ENCODE results near the gene AP3S2. TPM values are rescaled to one million over a fixed set of nuclear protein-coding genes. Genes with fewer than 3 reads are reported as not detected.

AP3S2 gene
- total RNA-seq, 4 donors from 2014 or later = 18.2 to 49.0 (median 30.3) TPM

DNA sequence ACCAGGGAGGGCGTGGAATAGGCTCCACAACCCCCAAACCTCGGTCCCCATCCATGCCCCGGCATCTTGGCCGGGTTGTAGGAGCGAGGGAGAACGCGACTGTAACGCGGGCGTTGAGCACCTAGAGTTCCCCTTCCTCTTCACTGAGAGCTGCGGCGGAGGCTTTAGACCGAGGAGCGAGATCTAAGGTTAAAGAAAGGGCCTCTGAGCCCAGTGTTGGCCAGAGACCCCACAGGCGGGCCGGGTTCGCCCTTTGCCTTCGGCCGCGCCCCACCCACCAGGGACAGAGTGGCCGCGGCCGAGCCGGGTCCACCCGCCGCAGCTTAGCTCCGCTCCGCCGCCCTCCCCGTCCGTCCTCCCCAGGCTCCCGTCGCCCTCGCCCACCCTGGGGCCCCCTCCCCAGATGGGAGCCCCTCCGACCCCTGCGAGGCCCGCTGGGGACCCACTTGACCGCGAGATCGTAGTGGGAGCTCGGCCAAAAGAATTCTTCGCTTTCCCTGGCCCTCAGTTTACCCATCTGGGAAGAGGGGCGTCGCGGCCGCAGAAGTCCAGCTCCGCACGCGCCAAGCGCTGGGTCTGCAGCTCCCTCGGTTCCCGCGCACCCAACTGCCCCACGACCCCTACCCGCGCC, 79.6 kb downstream of the AP3S2 start:
- 8 to 28% methylated on average over 12 of the region's 56 CpGs for WGBS, 2 donors
- intact Hi-C loops (cut with DNase I) = no loop called here
- no peak for TF ChIP-seq CTCF (IDR thresholded peaks at IDR 0.05)
- no peaks in the 10 kb centered on the region for H3K9me3 ChIP-seq
- peak overlapping the region; percentile 32 to 73 (median 46) for H3K4me3 ChIP-seq
- H3K27ac ChIP-seq = peak overlapping the region; percentile 42 to 73 (median 64)
- DNase-seq = no peak
- peaks cover 19 to 48% (median 26%) of the 10 kb centered on the region in 3 donors for H3K4me1 ChIP-seq
- H3K27me3 ChIP-seq = peaks cover 0 to 52% (median 11%) of the 10 kb centered on the region in 4 donors
- H3K36me3 ChIP-seq = no peaks in the 10 kb centered on the region

DNA sequence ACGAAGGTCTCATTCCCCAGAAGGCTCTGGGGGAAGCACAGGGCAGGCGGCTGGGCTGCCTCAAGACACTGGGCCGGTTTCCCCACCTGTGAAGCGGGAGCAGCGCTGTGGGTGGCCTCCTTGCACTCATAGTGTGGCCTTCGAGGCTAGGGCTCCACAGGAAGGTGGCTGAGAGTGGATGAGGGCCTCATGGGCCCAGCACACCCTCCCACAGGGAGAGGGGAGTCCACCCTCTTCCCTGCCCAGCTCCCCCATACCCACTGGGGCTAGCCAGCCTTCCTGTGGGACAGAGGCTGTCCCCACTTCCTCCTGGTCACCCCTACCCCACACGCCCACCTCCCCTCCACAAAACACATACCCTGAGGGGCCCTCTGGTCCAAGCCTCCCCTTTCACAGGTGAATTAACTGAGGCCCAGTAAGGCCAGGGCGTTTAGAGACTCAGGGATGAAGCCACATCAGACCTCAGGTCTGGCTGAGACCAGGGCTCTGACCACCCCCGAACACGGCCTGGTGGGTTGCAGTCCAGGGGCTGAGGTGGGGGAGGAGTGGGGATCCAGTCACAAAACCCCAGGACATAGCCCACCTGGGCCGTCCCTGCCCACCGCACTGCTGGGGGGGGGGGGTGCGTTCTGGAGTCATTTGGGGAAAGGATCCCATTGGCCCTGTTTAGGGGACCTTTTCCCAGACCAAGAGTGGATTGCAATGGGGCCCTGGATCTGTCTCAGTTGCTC, 80.2 kb downstream of the AP3S2 start:
- no peaks in the 10 kb centered on the region for H3K9me3 ChIP-seq
- WGBS, 2 donors = 74 to 100% methylated on average over 1 to 9 of the region's 13 CpGs
- intact Hi-C loops (cut with DNase I) = no loop called here
- peak overlapping the region; percentile 42 to 73 (median 64) for H3K27ac ChIP-seq
- H3K36me3 ChIP-seq = no peaks in the 10 kb centered on the region
- H3K4me3 ChIP-seq = peak overlapping the region; percentile 32 to 73 (median 46)
- peaks cover 26 to 55% (median 31%) of the 10 kb centered on the region in 3 donors for H3K4me1 ChIP-seq
- peaks cover 0 to 52% (median 11%) of the 10 kb centered on the region in 4 donors for H3K27me3 ChIP-seq
- DNase-seq = no peak
- TF ChIP-seq CTCF (IDR thresholded peaks at IDR 0.05) (no peak), POLR2A (IDR thresholded peaks at IDR 0.05) (no peak)

- Histone ChIP-seq H3K27me3 (peaks cover 0 to 48% (median 11%) of the 10 kb centered on the region in 4 donors), H3K4me3 (no peak overlapping the region), H3K9me3 (no peaks in the 10 kb centered on the region), H3K27ac (peak overlapping the region; percentile 36 to 73 (median 60)), H3K36me3 (no peaks in the 10 kb centered on the region), H3K4me1 (peaks cover 26 to 62% (median 31%) of the 10 kb centered on the region in 3 donors)
- no peak for TF ChIP-seq POLR2A (IDR thresholded peaks at IDR 0.05)
- no peak for TF ChIP-seq CTCF (IDR thresholded peaks at IDR 0.05)
- intact Hi-C loops (cut with DNase I) = no loop called here
- WGBS, 2 donors = 76 to 86% methylated on average over 1 to 3 of the region's 7 CpGs
- no peak for DNase-seq
Measured at GRCh38 chr15:89812847-89813320, 80.9 kb downstream of the AP3S2 start.

GRCh38 chr15:89812011-89812846, 81.6 kb downstream of the AP3S2 start:
- DNase-seq = no peak
- Histone ChIP-seq H3K36me3 (no peaks in the 10 kb centered on the region), H3K4me1 (peaks cover 26 to 62% (median 31%) of the 10 kb centered on the region in 3 donors), H3K9me3 (no peaks in the 10 kb centered on the region), H3K27me3 (peaks cover 0 to 42% (median 11%) of the 10 kb centered on the region in 4 donors), H3K4me3 (no peak overlapping the region), H3K27ac (peak overlapping the region; percentile 36 to 73 (median 60))
- intact Hi-C loops (cut with DNase I) = no loop called here
- TF ChIP-seq POLR2A (IDR thresholded peaks at IDR 0.05) = no peak
- TF ChIP-seq CTCF (IDR thresholded peaks at IDR 0.05) = no peak
- 36 to 40% methylated on average over 3 to 7 of the region's 8 CpGs for WGBS, 2 donors

Data from esophagus squamous epithelium (tissue), 5 donors.